K562 (cell line): ENCODE data around the gene CMTR1. TPM values are rescaled to one million over a fixed set of nuclear protein-coding genes. Genes with fewer than 3 reads are reported as not detected.

Source experiments
- ATAC-seq: fragments of 200-7000 bp; cut with Tn5 transposase; 3 replicates; pipeline ENCODE4 v1.9.1; 2020; ENCODE audit warnings: moderate library complexity
- BruUV-seq: library from RNA; stranded (reverse); fragments of 400-500 nt; replicated peaks from 2 replicates; lab custom pipeline; 2021; lab: Mats Ljungman, UMichigan
- CTCF ChIA-PET: fragments of 300-600 bp; formaldehyde crosslinking; extraction: SDS; loops from one replicate; lab custom pipeline; 2021; ENCODE audit warnings: low intra/inter-chr PET ratio; lab: Yijun Ruan, JAX
- POLR2A ChIA-PET: fragments of 300-600, 350-650 bp; sonication (Branson Sonifier 250); formaldehyde crosslinking; extraction: SDS; loops from one replicate; lab custom pipeline; 2021; ENCODE audit warnings: antibody characterized with exemption, inconsistent platforms; lab: Yijun Ruan, JAX
- DNase-seq, 4 experiments: peaks; one replicate each; pipeline versions ENCODE4 v3.0.0 to v3.0.0-alpha.2; 2011 to 2018; ENCODE audit warnings: low spot score in 3 of 4, mixed read lengths in 3 of 4; ENCODE audit errors: extremely low read depth in 1 of 4
- FAIRE-seq: peaks from 2 replicates; lab custom pipeline; 2011; peaks lifted over from hg19 to GRCh38; lab: Jason Lieb, UNC
- H2AFZ ChIP-seq: 2 replicates; pipeline ENCODE4 v1.6.0; 2011; ENCODE audit warnings: low read depth, low read length, control low read depth, inconsistent platforms
- H3K27ac ChIP-seq: fragments of 200-600 bp; 3 replicates; pipeline ENCODE4 v1.8.0; 2011; ENCODE audit warnings: low read depth, mild to moderate bottlenecking, control low read depth, inconsistent platforms, low read length, moderate library complexity, mixed read lengths; ENCODE audit errors: extremely low read depth
- H3K27me3 ChIP-seq, 2 experiments: fragments of 300-600 bp in 1 of 2; 2 replicates in 1 of 2; 3 replicates in 1 of 2; pipeline versions ENCODE4 v1.6.0 to v1.8.0; 2011; ENCODE audit warnings: inconsistent platforms in 2 of 2, low read length in 2 of 2, mild to moderate bottlenecking in 1 of 2, mixed read lengths in 1 of 2, moderate library complexity in 1 of 2; ENCODE audit not compliant: control insufficient read depth in 2 of 2, insufficient read depth in 2 of 2
- H3K36me3 ChIP-seq: fragments of 300-600 bp; 3 replicates; pipeline ENCODE4 v1.8.0; 2011; ENCODE audit warnings: mild to moderate bottlenecking, low read length, inconsistent platforms; ENCODE audit not compliant: control insufficient read depth, insufficient read depth
- H3K4me1 ChIP-seq, 2 experiments: fragments of 200-600 bp in 1 of 2; replicated peaks in 1 of 2; 2 replicates in 1 of 2; 3 replicates in 1 of 2; pipeline versions ENCODE4 v1.5.1 to v1.8.0; 2011; ENCODE audit warnings: inconsistent platforms in 2 of 2, low read length in 2 of 2, mild to moderate bottlenecking in 1 of 2, mixed read lengths in 1 of 2, moderate library complexity in 1 of 2; ENCODE audit not compliant: control insufficient read depth in 2 of 2, insufficient read depth in 2 of 2
- H3K4me2 ChIP-seq: 2 replicates; pipeline ENCODE4 v1.6.1; 2011; ENCODE audit warnings: low read length, control low read depth, inconsistent platforms, mixed read lengths; ENCODE audit not compliant: insufficient read depth
- H3K4me3 ChIP-seq: fragments of 200-600 bp; sonication (generic), shearing (Covaris generic); 2 replicates; pipeline ENCODE4 v1.5.1; 2016; ENCODE audit warnings: control low read depth, inconsistent platforms
- H3K79me2 ChIP-seq: fragments of 200-600 bp; 3 replicates; pipeline ENCODE4 v1.8.0; 2011; ENCODE audit warnings: low read length, inconsistent platforms; ENCODE audit not compliant: control insufficient read depth, insufficient read depth
- H3K9ac ChIP-seq, 2 experiments: 2 replicates each; pipeline versions ENCODE4 v1.6.0 to v1.6.1; 2011; ENCODE audit warnings: low read depth in 2 of 2, low read length in 2 of 2, control low read depth in 1 of 2, inconsistent platforms in 1 of 2, mild to moderate bottlenecking in 1 of 2, mixed read lengths in 1 of 2; ENCODE audit not compliant: insufficient read depth in 1 of 2
- H3K9me1 ChIP-seq: one replicate; pipeline ENCODE4 v1.6.0; 2011; ENCODE audit warnings: inconsistent platforms, mild to moderate bottlenecking, low read length, moderate library complexity; ENCODE audit not compliant: control insufficient read depth, insufficient read depth
- H3K9me3 ChIP-seq: replicated peaks from 2 replicates; pipeline ENCODE4 v1.5.1; 2011; ENCODE audit warnings: low read depth, low read length, inconsistent platforms; ENCODE audit not compliant: control insufficient read depth, insufficient read depth
- H4K20me1 ChIP-seq: replicated peaks from 2 replicates; pipeline ENCODE4 v1.6.1; 2011; ENCODE audit warnings: low read length, inconsistent platforms, mixed read lengths; ENCODE audit not compliant: control insufficient read depth, insufficient read depth
- FOXA3 ChIP-seq, 2 experiments: fragments of 450-650 bp in 1 of 2; sonication (generic) in 1 of 2; formaldehyde crosslinking; IDR thresholded peaks in 1 of 2; conservative IDR thresholded peaks in 1 of 2; 2 replicates each; pipeline versions ENCODE4 v1.4.0 to v1.8.0; 2020 to 2022; ENCODE audit warnings: mild to moderate bottlenecking in 2 of 2, missing genetic modification reagents in 1 of 2
- FOXP1 ChIP-seq: sonication (generic); formaldehyde crosslinking; IDR thresholded peaks from 2 replicates; pipeline ENCODE4 v1.8.0; 2022; ENCODE audit warnings: mild to moderate bottlenecking, missing genetic modification reagents
- ID3 ChIP-seq, 2 experiments: fragments of 250-450 bp in 1 of 2; fragments of 450-650 bp in 1 of 2; sonication (Bioruptor Pico) in 1 of 2; IDR thresholded peaks; 2 replicates each; pipeline versions ENCODE4 v1.6.1 to v1.8.0; 2016 to 2021; ENCODE audit warnings: mild to moderate bottlenecking in 2 of 2, moderate library complexity in 2 of 2, missing compliant biosample characterization in 1 of 2, missing genetic modification characterization in 1 of 2
- JUN ChIP-seq, 2 experiments: sonication (generic) in 1 of 2; formaldehyde crosslinking in 1 of 2; IDR thresholded peaks; 2 replicates each; pipeline versions ENCODE4 v1.6.1 to v1.8.0; 2012 to 2022; ENCODE audit warnings: borderline replicate concordance in 2 of 2, mild to moderate bottlenecking in 2 of 2, improper control_type of control experiment in 1 of 2, low read depth in 1 of 2, low read length in 1 of 2, missing genetic modification reagents in 1 of 2
- RAD51 ChIP-seq: fragments of 450-650 bp; IDR thresholded peaks from 2 replicates; pipeline ENCODE4 v1.7.1; 2016; ENCODE audit warnings: low read depth, mild to moderate bottlenecking, borderline replicate concordance
- TEAD2 ChIP-seq: fragments of 450-650 bp; IDR thresholded peaks from 2 replicates; pipeline ENCODE4 v1.6.1; 2016; ENCODE audit warnings: missing genetic modification characterization, control low read depth, missing compliant biosample characterization
- ZC3H4 ChIP-seq: sonication (generic); formaldehyde crosslinking; IDR thresholded peaks from 2 replicates; pipeline ENCODE4 v1.9.0; 2021; ENCODE audit warnings: missing genetic modification reagents, borderline replicate concordance
- ZFPM2 ChIP-seq: fragments of 250-450 bp; sonication (Bioruptor Pico); IDR thresholded peaks from 2 replicates; pipeline ENCODE4 v1.5.1; 2022; ENCODE audit warnings: mild to moderate bottlenecking
- ZNF584 ChIP-seq: fragments of 200-800 bp; sonication (Bioruptor generic); IDR thresholded peaks from 2 replicates; pipeline ENCODE4 v1.6.1; 2016; ENCODE audit warnings: low read depth, mild to moderate bottlenecking, missing genetic modification characterization, missing compliant biosample characterization
- WGBS: fragments of 100-300 bp; shearing (Covaris generic); methylation state at CpG from one replicate; pipeline ENCODE4 v1.1.6; 2016; ENCODE audit warnings: low coverage, mixed read lengths; ENCODE audit not compliant: insufficient coverage; ENCODE audit errors: missing lambda C conversion rate; 5-methylcytosine and 5-hydroxymethylcytosine counted together
- in situ Hi-C: fragments of 300-500 bp; cut with MboI; formaldehyde crosslinking; loops from 4 replicates; pipeline ENCODE4 v1.15.0; 2018; ENCODE audit warnings: inconsistent platforms, mixed read lengths
- intact Hi-C: fragments of 100-400 bp; cut with micrococcal nuclease; formaldehyde crosslinking; loops from 2 replicates; pipeline ENCODE4 v1.14.2; 2022
- polyA plus RNA-seq, 8 experiments: library from polyadenylated mRNA; depleted of rRNA in 4 of 8; stranded (reverse) in 5 of 8; unstranded in 3 of 8; fragments of >200 nt; fragmentation: Nextera tagmentation in 2 of 8; fragmentation: Illumina TruSeq in 1 of 8; extraction: Ambion mirVana in 2 of 8; extraction: Trizol in 1 of 8; gene quantifications; 2 replicates each; pipeline versions ENCODE4 v1.2.1 to v1.2.3, GENCODE V29; 2011 to 2014; ENCODE audit warnings: inconsistent platforms in 1 of 8, missing spikeins in 1 of 8
- total RNA-seq, 7 experiments: library from RNA; depleted of rRNA in 6 of 7; stranded (reverse); fragments of >200 nt in 6 of 7; fragmentation: Illumina TruSeq in 2 of 7; extraction: Trizol in 2 of 7; gene quantifications; 2 replicates each; pipeline versions ENCODE4 v1.2.1 to v1.2.3, GENCODE V29; 2011 to 2021; ENCODE audit warnings: low replicate concordance in 1 of 7
- TF ChIP-seq, protein P1 (sequence below): fragments of 200-800 bp; sonication (Bioruptor generic); IDR thresholded peaks from 2 replicates; pipeline ENCODE4 v1.6.1; 2017; ENCODE audit warnings: missing genetic modification characterization, missing compliant biosample characterization
- TF ChIP-seq, protein P2 (sequence below): fragments of 450-650 bp; IDR thresholded peaks from 2 replicates; pipeline ENCODE4 v1.6.1; 2016; ENCODE audit warnings: mild to moderate bottlenecking

The CMTR1 gene
- total and polyA plus RNA-seq, 9 of the 15 experiments (the other 6 are each of a cell fraction or from before 2014, with no cell fraction given): 2.9 to 63.5 (median 49.5) TPM

DNA sequence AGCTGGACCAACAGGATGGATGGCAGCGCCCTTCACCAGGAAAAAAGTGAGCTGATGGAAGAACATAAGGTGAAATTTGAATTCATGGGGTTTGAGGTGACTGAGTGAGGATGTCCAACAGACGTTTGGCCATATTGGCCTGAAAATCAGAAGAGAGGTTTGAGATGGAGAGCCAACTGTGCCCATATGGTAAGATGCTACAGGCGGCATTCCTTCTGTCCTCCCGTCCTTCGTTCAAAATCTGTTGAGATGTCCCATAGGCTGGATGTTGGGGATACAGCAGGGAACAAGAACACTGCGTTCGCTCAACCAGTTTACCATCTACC, 468 bp upstream of the CMTR1 start:
- Histone ChIP-seq H2AFZ (peak overlapping the region; percentile 100), H3K4me3 (peak overlapping the region; percentile 88), H3K36me3 (peaks cover 23% of the 10 kb centered on the region), H3K79me2 (peaks cover 51% of the 10 kb centered on the region), H3K27me3 (no peaks in the 10 kb centered on the region), H3K27ac (peak overlapping the region; percentile 83), H3K9ac (peak overlapping the region; percentile 81 to 96; a peak in 3 of 4 replicates), H3K4me1 (peaks cover 14 to 22% of the 10 kb centered on the region in 2 experiments), H3K9me1 (no peaks in the 10 kb centered on the region), H3K9me3 (peaks cover 4% of the 10 kb centered on the region; the same call in 1 of the 2 replicates)
- intact Hi-C loops (no loop called here), in situ Hi-C loops (no loop called here)
- BruUV-seq: TSS peak; percentile 84
- ChIA-PET CTCF (no interaction called here), POLR2A (interaction anchor here (0.6 to 2.3 kb wide), 11 partner anchors 9 to 124 kb away, joined by 3 to 15 read pairs (median 9); no protein-coding TSS in a partner anchor)
- WGBS: 26% methylated on average over 7 of the region's 7 CpGs
- peak; percentile 3 for ATAC-seq
- TF ChIP-seq TEAD2 (tag): 0 out of 2 replicates have a peak, but pooled peaks have one; percentile 57
- TF ChIP-seq FOXA3 (CRISPR knock-in tag; conservative IDR thresholded peaks at IDR 0.05 in 1 of 2, IDR thresholded peaks at IDR 0.05 in 1 of 2): 0 out of 4 replicates have a peak, but pooled peaks of 1 of the 2 experiments have one; percentile 15
- TF ChIP-seq FOXP1 (CRISPR knock-in tag): 0 out of 2 replicates have a peak, but pooled peaks have one; percentile 34
- TF ChIP-seq, protein P1, sequence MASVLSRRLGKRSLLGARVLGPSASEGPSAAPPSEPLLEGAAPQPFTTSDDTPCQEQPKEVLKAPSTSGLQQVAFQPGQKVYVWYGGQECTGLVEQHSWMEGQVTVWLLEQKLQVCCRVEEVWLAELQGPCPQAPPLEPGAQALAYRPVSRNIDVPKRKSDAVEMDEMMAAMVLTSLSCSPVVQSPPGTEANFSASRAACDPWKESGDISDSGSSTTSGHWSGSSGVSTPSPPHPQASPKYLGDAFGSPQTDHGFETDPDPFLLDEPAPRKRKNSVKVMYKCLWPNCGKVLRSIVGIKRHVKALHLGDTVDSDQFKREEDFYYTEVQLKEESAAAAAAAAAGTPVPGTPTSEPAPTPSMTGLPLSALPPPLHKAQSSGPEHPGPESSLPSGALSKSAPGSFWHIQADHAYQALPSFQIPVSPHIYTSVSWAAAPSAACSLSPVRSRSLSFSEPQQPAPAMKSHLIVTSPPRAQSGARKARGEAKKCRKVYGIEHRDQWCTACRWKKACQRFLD (CRISPR knock-in tag): peak; percentile 62; the same call in 1 of the 2 replicates
- no peak for TF ChIP-seq JUN (IDR thresholded peaks at IDR 0.05; ENCODE audit: borderline replicate concordance, low read depth, low read length)
- 0 out of 2 replicates have a peak, but pooled peaks have one; percentile 30 for TF ChIP-seq JUN (CRISPR knock-in tag; IDR thresholded peaks at IDR 0.05; ENCODE audit: borderline replicate concordance)
- no peak for TF ChIP-seq ID3 (CRISPR knock-in tag; IDR thresholded peaks at IDR 0.05)
- 0 out of 2 replicates have a peak, but pooled peaks have one; percentile 38 for TF ChIP-seq ID3 (tag; IDR thresholded peaks at IDR 0.05)
- TF ChIP-seq, protein P2, sequence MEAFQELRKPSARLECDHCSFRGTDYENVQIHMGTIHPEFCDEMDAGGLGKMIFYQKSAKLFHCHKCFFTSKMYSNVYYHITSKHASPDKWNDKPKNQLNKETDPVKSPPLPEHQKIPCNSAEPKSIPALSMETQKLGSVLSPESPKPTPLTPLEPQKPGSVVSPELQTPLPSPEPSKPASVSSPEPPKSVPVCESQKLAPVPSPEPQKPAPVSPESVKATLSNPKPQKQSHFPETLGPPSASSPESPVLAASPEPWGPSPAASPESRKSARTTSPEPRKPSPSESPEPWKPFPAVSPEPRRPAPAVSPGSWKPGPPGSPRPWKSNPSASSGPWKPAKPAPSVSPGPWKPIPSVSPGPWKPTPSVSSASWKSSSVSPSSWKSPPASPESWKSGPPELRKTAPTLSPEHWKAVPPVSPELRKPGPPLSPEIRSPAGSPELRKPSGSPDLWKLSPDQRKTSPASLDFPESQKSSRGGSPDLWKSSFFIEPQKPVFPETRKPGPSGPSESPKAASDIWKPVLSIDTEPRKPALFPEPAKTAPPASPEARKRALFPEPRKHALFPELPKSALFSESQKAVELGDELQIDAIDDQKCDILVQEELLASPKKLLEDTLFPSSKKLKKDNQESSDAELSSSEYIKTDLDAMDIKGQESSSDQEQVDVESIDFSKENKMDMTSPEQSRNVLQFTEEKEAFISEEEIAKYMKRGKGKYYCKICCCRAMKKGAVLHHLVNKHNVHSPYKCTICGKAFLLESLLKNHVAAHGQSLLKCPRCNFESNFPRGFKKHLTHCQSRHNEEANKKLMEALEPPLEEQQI: no peak
- no peak for TF ChIP-seq ZFPM2 (CRISPR knock-in tag)
- 0 out of 2 replicates have a peak, but pooled peaks have one; percentile 3 for TF ChIP-seq ZNF584
- TF ChIP-seq RAD51: no peak
- no peak for TF ChIP-seq ZC3H4 (CRISPR knock-in tag)
- TF ChIP-seq, all 486 proteins: peak for 7
- peak; percentile 11 for FAIRE-seq
- DNase-seq: no peak
- H3K4me2 ChIP-seq: peak overlapping the region; percentile 89
- H4K20me1 ChIP-seq: no peaks in the 10 kb centered on the region
